GM12878 (cell line): ENCODE data around the gene MAML2.

Experiments
- CTCF ChIP-seq, 3 experiments: IDR thresholded peaks in 2 of 3; conservative IDR thresholded peaks in 1 of 3; 2 replicates each; pipeline ENCODE4 v1.5.1; 2011; ENCODE audit warnings: low read depth in 3 of 3, low read length in 3 of 3, mild to moderate bottlenecking in 3 of 3, control low read depth in 2 of 3, moderate library complexity in 2 of 3, inconsistent platforms in 1 of 3, mixed read lengths in 1 of 3; ENCODE audit not compliant: control insufficient read depth in 2 of 3, insufficient read depth in 1 of 3; ENCODE audit errors: extremely low read depth in 1 of 3
- EZH2 ChIP-seq: IDR thresholded peaks from 2 replicates; pipeline ENCODE4 v1.6.1; 2012; ENCODE audit warnings: low read depth, mild to moderate bottlenecking, control low read depth, inconsistent platforms, low read length, borderline replicate concordance; ENCODE audit not compliant: control insufficient read depth
- NR2C2 ChIP-seq: IDR thresholded peaks from 2 replicates; pipeline ENCODE4 v1.6.1; 2011; ENCODE audit warnings: borderline replicate concordance, low read depth; ENCODE audit not compliant: control insufficient read depth, insufficient read length
- POLR2AphosphoS5 ChIP-seq: IDR thresholded peaks from 2 replicates; pipeline ENCODE4 v1.6.1; 2011; ENCODE audit warnings: mild to moderate bottlenecking, low read length, inconsistent platforms
- SMC3 ChIP-seq: IDR thresholded peaks from 2 replicates; pipeline ENCODE4 v1.6.1; 2011; ENCODE audit warnings: low read length, improper control_type of control experiment, borderline replicate concordance

GRCh38 chr11:96301818-96302217 lies 41.2 kb downstream of the MAML2 start:
- no peak for TF ChIP-seq SMC3
- TF ChIP-seq CTCF (IDR thresholded peaks at IDR 0.05 in 2 of 3, conservative IDR thresholded peaks at IDR 0.05 in 1 of 3; ENCODE audit: control insufficient read depth in 2 of 3, extremely low read depth in 1 of 3, insufficient read depth in 1 of 3, low read depth in 3 of 3, low read length in 3 of 3): no peak
- TF ChIP-seq POLR2AphosphoS5: no peak
- TF ChIP-seq EZH2: no peak
- no peak for TF ChIP-seq NR2C2
